ENCODE measurements around the gene PTP4A2.

PTP4A2 gene

DNA sequence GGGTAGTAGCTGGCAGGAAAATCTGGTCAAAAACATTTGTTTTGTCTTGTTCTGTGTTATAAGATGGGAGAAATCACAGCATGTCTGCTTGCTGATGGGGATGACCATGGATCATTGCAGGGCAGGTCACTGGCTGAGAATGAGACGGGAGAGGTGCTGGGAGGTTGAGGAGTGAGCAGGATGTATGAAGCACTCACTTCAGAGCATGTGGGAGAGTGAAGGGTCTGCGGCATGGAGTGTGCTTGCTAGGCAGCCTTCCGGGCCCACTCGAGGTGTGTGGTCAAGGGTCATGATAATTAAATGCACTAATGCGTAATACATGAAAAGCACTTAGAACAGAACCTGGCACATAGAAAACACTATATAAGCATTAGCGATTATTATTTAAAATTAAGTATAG lies 80.3 kb downstream of the PTP4A2 start:
- DNase-seq, result no peak

Measured in CD4-positive, alpha-beta T cell treated with Interleukin-12 subunit alpha and Interleukin-12 subunit beta, for 1 hour (primary cell).